Keratinocyte (primary cell): ENCODE data around the gene ANKRD44.

Source experiments
- CTCF ChIP-seq, 3 experiments: IDR thresholded peaks in 1 of 3; conservative IDR thresholded peaks in 1 of 3; optimal IDR thresholded peaks in 1 of 3; 2 replicates in 2 of 3; 3 replicates in 1 of 3; pipeline versions ENCODE3 to v1.5.1; 2011; ENCODE audit warnings: low read length in 3 of 3, mild to moderate bottlenecking in 3 of 3, moderate library complexity in 2 of 3, control low read depth in 1 of 3, inconsistent platforms in 1 of 3; ENCODE audit not compliant: insufficient read depth in 2 of 3; ENCODE audit errors: extremely low read depth in 1 of 3
- EZH2 ChIP-seq: IDR thresholded peaks from one replicate; pipeline ENCODE4 v1.6.1; 2012; ENCODE audit warnings: inconsistent platforms, mild to moderate bottlenecking, low read length, moderate library complexity

- TF ChIP-seq CTCF (optimal IDR thresholded peaks at IDR 0.05 in 1 of 3, IDR thresholded peaks at IDR 0.05 in 1 of 3, conservative IDR thresholded peaks at IDR 0.05 in 1 of 3; ENCODE audit: extremely low read depth in 1 of 3, insufficient read depth in 2 of 3, low read length in 3 of 3): no peak
- TF ChIP-seq EZH2: no peak
Measured at GRCh38 chr2:197248623-197249022, 62.0 kb downstream of the ANKRD44 start.
